GM23338 (cell line): ENCODE measurements around the gene PRR19. TPM values are rescaled to one million over a fixed set of nuclear protein-coding genes. Genes with fewer than 3 reads are reported as not detected.

ENCODE experiments used
- ATAC-seq: fragments of 200-7000 bp; cut with Tn5 transposase; 3 replicates; pipeline ENCODE4 v1.9.1; 2020
- DNase-seq: peaks from one replicate; pipeline ENCODE4 v3.0.0-alpha.2; 2015; ENCODE audit warnings: low spot score
- H2AFZ ChIP-seq: fragments of 200-600 bp; sonication (generic); 2 replicates; pipeline ENCODE4 v1.8.0; 2016; ENCODE audit warnings: antibody characterized with exemption, mild to moderate bottlenecking, moderate library complexity
- H3F3A ChIP-seq: fragments of 200-600 bp; sonication (generic); replicated peaks from 2 replicates; pipeline ENCODE4 v1.8.0; 2017; ENCODE audit warnings: antibody characterized with exemption, mixed run types, low read depth
- H3K27ac ChIP-seq: fragments of 200-600 bp; sonication (generic); 2 replicates; pipeline ENCODE4 v1.6.1; 2016; ENCODE audit warnings: low read depth
- H3K27me3 ChIP-seq: fragments of 200-600 bp; sonication (generic); 2 replicates; pipeline ENCODE4 v1.8.0; 2016; ENCODE audit warnings: mild to moderate bottlenecking, mixed run types, moderate library complexity; ENCODE audit not compliant: insufficient read depth
- H3K36me3 ChIP-seq: fragments of 200-600 bp; sonication (generic); 2 replicates; pipeline ENCODE4 v1.8.0; 2016; ENCODE audit warnings: mild to moderate bottlenecking; ENCODE audit not compliant: insufficient read depth
- H3K4me1 ChIP-seq: fragments of 200-600 bp; sonication (generic); 2 replicates; pipeline ENCODE4 v1.8.0; 2016; ENCODE audit warnings: mild to moderate bottlenecking, moderate library complexity; ENCODE audit not compliant: insufficient read depth
- H3K4me2 ChIP-seq: fragments of 200-600 bp; sonication (generic); 2 replicates; pipeline ENCODE4 v1.7.1; 2017; ENCODE audit warnings: mixed run types
- H3K4me3 ChIP-seq: fragments of 200-600 bp; sonication (generic); 2 replicates; pipeline ENCODE4 v1.6.1; 2016; ENCODE audit warnings: mixed run types
- H3K79me2 ChIP-seq: fragments of 200-600 bp; sonication (generic); replicated peaks from 2 replicates; pipeline ENCODE4 v1.8.0; 2017; ENCODE audit warnings: mild to moderate bottlenecking; ENCODE audit not compliant: insufficient read depth
- H3K9me2 ChIP-seq: fragments of 200-600 bp; sonication (generic); 2 replicates; pipeline ENCODE4 v1.8.0; 2017; ENCODE audit not compliant: insufficient read depth
- H4K20me1 ChIP-seq: fragments of 200-600 bp; sonication (generic); replicated peaks from 2 replicates; pipeline ENCODE4 v1.8.0; 2017; ENCODE audit warnings: mild to moderate bottlenecking; ENCODE audit not compliant: insufficient read depth
- H3K27ac Mint-ChIP-seq: 2 replicates; pipeline ENCODE4 v1.8.0; 2020; ENCODE audit warnings: inconsistent platforms, mild to moderate bottlenecking, moderate library complexity, mixed read lengths
- H3K27me3 Mint-ChIP-seq: 3 replicates; pipeline ENCODE4 v1.8.0; 2022; ENCODE audit warnings: low read depth, mild to moderate bottlenecking, moderate library complexity, mixed read lengths, inconsistent platforms; ENCODE audit not compliant: insufficient read depth, poor library complexity
- H3K36me3 Mint-ChIP-seq: 3 replicates; pipeline ENCODE4 v1.8.0; 2021; ENCODE audit warnings: low read depth, mild to moderate bottlenecking, inconsistent platforms, moderate library complexity, mixed read lengths
- H3K4me1 Mint-ChIP-seq: 3 replicates; pipeline ENCODE4 v1.8.0; 2020; ENCODE audit warnings: mild to moderate bottlenecking, inconsistent platforms, mixed read lengths
- H3K4me3 Mint-ChIP-seq: 3 replicates; pipeline ENCODE4 v1.8.0; 2021; ENCODE audit warnings: moderate library complexity, mild to moderate bottlenecking, inconsistent platforms, mixed read lengths
- H3K9me3 Mint-ChIP-seq: 3 replicates; pipeline ENCODE4 v1.8.0; 2020; ENCODE audit warnings: moderate library complexity, mild to moderate bottlenecking, inconsistent platforms, mixed read lengths
- CREB1 ChIP-seq: fragments of 250-450 bp; sonication (Bioruptor Pico); IDR thresholded peaks from 2 replicates; pipeline ENCODE4 v1.5.0; 2020; ENCODE audit warnings: low read depth, mild to moderate bottlenecking, moderate library complexity
- ETS1 ChIP-seq: IDR thresholded peaks from 2 replicates; pipeline ENCODE4 v1.6.1; 2016; ENCODE audit warnings: antibody characterized with exemption
- EZH2phosphoT487 ChIP-seq: fragments of 200-600 bp; sonication (generic); IDR thresholded peaks from one replicate; pipeline ENCODE4 v1.8.1; 2018; ENCODE audit warnings: antibody characterized with exemption; ENCODE audit not compliant: unreplicated experiment
- NANOG ChIP-seq: IDR thresholded peaks from 2 replicates; pipeline ENCODE4 v1.6.1; 2016; ENCODE audit warnings: antibody characterized with exemption, borderline replicate concordance
- POLR2AphosphoS5 ChIP-seq: IDR thresholded peaks from 2 replicates; pipeline ENCODE4 v1.6.1; 2016; ENCODE audit warnings: antibody characterized with exemption, low read depth
- ZNF114 ChIP-seq: fragments of 250-450 bp; sonication (Bioruptor Pico); IDR thresholded peaks from 2 replicates; pipeline ENCODE4 v1.5.0; 2020; ENCODE audit warnings: mild to moderate bottlenecking, moderate library complexity
- ZNF331 ChIP-seq: fragments of 250-450 bp; sonication (Bioruptor Pico); IDR thresholded peaks from 2 replicates; pipeline ENCODE4 v1.5.0; 2020; ENCODE audit warnings: low read depth, mild to moderate bottlenecking, moderate library complexity
- ZNF462 ChIP-seq: fragments of 250-450 bp; sonication (Bioruptor Pico); IDR thresholded peaks from 2 replicates; pipeline ENCODE4 v1.5.0; 2020; ENCODE audit warnings: mild to moderate bottlenecking, moderate library complexity
- polyA plus RNA-seq: library from polyadenylated mRNA; unstranded; fragments of >200 nt; fragmentation: Nextera tagmentation; extraction: Ambion mirVana; gene quantifications from 2 replicates; pipeline ENCODE4 v1.2.1, GENCODE V29; 2016
- total RNA-seq: library from RNA; depleted of rRNA; stranded (reverse); fragments of >200 nt; shearing (Covaris generic); gene quantifications from 2 replicates; pipeline ENCODE4 v1.2.3, GENCODE V29; 2014

Gene PRR19
- total and polyA plus RNA-seq, 2 experiments from 2014 or later, result 3.6 to 4.1 TPM

- peak overlapping the region; percentile 92 for H3K4me3 Mint-ChIP-seq
- no peaks in the 10 kb centered on the region; the same call in 1 of the 2 replicates for H4K20me1 ChIP-seq
- H3K4me1 ChIP-seq, result peaks cover 15% of the 10 kb centered on the region
- no peaks in the 10 kb centered on the region; the same call in 2 of the 3 replicates for H3K9me3 Mint-ChIP-seq
- TF ChIP-seq EZH2phosphoT487 (no peak), ZNF462 (CRISPR knock-in tag) (no peak), POLR2AphosphoS5 (no peak), ETS1 (no peak), CREB1 (CRISPR knock-in tag) (no peak), ZNF114 (no peak), NANOG (no peak), ZNF331 (no peak)
- peaks cover 17% of the 10 kb centered on the region for H3F3A ChIP-seq
- H3K4me2 ChIP-seq, result peak overlapping the region; percentile 98
- H3K27ac ChIP-seq, result peak overlapping the region; percentile 63; the same call in 1 of the 2 replicates
- H3K4me1 Mint-ChIP-seq, result peaks cover 22% of the 10 kb centered on the region
- 0 out of 2 replicates have a peak, but pooled peaks cover 4% of the 10 kb centered on the region for H3K9me2 ChIP-seq
- no peaks in the 10 kb centered on the region for H3K27me3 ChIP-seq
- peaks cover 9% of the 10 kb centered on the region for H3K79me2 ChIP-seq
- peaks cover 9% of the 10 kb centered on the region for H3K36me3 Mint-ChIP-seq
- DNase-seq, result no peak
- peaks cover 22% of the 10 kb centered on the region for H3K27me3 Mint-ChIP-seq
- no peaks in the 10 kb centered on the region for H3K36me3 ChIP-seq
- H2AFZ ChIP-seq, result peak overlapping the region; percentile 100
- peak overlapping the region; percentile 81; the same call in 1 of the 2 replicates for H3K27ac Mint-ChIP-seq
- no peak for ATAC-seq
- peak overlapping the region; percentile 98 for H3K4me3 ChIP-seq
Observed at GRCh38 chr19:42303101-42303464, 1.2 kb downstream of the PRR19 start.
